ENCODE data around the gene PPP6R1. TPM values are rescaled to one million over a fixed set of nuclear protein-coding genes. Genes with fewer than 3 reads are reported as not detected.
A peak's percentile ranks its signal among the peaks of the same experiment; 100 is the strongest.
"Not testable (repeated sequence)": the region's sequence is repeated elsewhere in the genome, so short reads cannot be mapped to it uniquely, and the experiment has no call there.

Gene PPP6R1
- total RNA-seq, 2 experiments from 2014 or later: 89.6 to 161 TPM

DNA sequence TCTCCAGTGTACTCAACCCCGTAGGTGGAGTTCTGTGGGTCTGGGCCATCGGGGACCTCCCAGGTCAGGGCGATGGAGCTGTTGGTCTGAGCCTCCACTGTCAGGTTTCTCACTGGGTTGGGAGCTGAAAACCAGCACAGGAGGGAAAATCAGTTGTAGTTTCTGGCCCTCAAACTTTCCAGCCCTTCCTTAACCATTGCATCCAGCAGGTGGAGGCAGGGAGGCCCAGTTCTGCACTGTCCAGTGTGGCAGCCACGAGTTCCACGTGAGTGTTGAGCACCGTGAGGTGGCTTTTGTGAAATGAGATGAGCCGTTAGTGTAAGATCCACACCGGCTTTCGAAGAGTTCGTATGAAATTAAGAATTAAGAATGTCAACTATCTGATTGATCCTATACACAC, 56.6 kb downstream of the PPP6R1 start:
- H3K79me2 ChIP-seq (ENCODE audit: insufficient read depth, low read depth, low read length); H4K20me1 ChIP-seq (ENCODE audit: insufficient read depth, low read length); POLR2A ChIA-PET; H3K27ac ChIP-seq (ENCODE audit: low read depth, low read length, poor library complexity, severe bottlenecking); H3K4me3 ChIP-seq (ENCODE audit: low read depth, low read length, poor library complexity, severe bottlenecking); H2AFZ ChIP-seq (ENCODE audit: low read length); BruUV-seq (replicated peaks); CTCF ChIA-PET (ENCODE audit: unreplicated experiment); H3K4me1 ChIP-seq (ENCODE audit: insufficient read depth, low read length, poor library complexity, severe bottlenecking); H3K4me2 ChIP-seq (ENCODE audit: low read length); H3K9me3 ChIP-seq (ENCODE audit: low read length); H3K9me2 ChIP-seq (ENCODE audit: insufficient read depth, low read length); DNase-seq (ENCODE audit: low spot score); H3K36me3 ChIP-seq (ENCODE audit: insufficient read depth, low read length); intact Hi-C loops (cut with micrococcal nuclease; ENCODE audit: unreplicated experiment): not testable (repeated sequence)
- TF ChIP-seq, protein P1, sequence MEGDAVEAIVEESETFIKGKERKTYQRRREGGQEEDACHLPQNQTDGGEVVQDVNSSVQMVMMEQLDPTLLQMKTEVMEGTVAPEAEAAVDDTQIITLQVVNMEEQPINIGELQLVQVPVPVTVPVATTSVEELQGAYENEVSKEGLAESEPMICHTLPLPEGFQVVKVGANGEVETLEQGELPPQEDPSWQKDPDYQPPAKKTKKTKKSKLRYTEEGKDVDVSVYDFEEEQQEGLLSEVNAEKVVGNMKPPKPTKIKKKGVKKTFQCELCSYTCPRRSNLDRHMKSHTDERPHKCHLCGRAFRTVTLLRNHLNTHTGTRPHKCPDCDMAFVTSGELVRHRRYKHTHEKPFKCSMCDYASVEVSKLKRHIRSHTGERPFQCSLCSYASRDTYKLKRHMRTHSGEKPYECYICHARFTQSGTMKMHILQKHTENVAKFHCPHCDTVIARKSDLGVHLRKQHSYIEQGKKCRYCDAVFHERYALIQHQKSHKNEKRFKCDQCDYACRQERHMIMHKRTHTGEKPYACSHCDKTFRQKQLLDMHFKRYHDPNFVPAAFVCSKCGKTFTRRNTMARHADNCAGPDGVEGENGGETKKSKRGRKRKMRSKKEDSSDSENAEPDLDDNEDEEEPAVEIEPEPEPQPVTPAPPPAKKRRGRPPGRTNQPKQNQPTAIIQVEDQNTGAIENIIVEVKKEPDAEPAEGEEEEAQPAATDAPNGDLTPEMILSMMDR (conservative IDR thresholded peaks at IDR 0.05; ENCODE audit: low read length): peak; percentile 30; the same call in 1 of the 2 replicates

DNA sequence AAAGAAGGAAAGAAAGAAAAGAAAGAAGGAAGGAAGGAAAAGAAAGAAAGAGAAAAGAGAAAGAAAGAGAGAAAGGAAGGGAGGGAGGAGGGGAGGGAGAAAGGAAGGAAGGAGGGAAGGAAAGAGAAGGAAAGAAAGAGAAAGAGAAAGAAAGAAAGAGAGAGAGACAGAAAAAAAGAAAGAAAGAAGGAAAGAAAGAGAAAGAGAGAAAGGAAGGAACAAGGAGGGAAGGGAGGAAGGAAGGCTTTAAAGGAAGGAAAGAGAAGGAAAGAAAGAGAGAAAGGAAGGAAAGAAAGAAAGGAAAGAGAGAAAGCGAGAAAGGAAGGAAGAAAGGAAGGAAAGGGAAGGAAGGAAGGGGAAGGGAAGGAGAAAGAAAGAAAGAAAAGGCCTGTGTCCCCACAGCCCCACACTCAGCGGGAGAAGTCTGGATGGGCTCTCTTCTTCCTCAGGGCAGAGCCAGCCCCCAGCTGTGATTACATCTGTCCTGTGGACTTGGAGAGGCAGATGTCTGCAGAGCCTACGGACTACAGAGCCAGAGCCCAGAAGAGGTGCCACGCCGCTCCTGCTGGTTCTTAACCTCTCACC, 59.1 kb downstream of the PPP6R1 start:
- Histone ChIP-seq H3K4me3 (ENCODE audit: low read depth, low read length, poor library complexity, severe bottlenecking) (no peak overlapping the region), H3K9me2 (ENCODE audit: insufficient read depth, low read length) (no peaks in the 10 kb centered on the region), H3K79me2 (ENCODE audit: insufficient read depth, low read depth, low read length) (no peaks in the 10 kb centered on the region), H4K20me1 (ENCODE audit: insufficient read depth, low read length) (no peaks in the 10 kb centered on the region), H3K4me2 (ENCODE audit: low read length) (no peak overlapping the region), H3K4me1 (ENCODE audit: insufficient read depth, low read length, poor library complexity, severe bottlenecking) (no peaks in the 10 kb centered on the region), H3K36me3 (ENCODE audit: insufficient read depth, low read length) (no peaks in the 10 kb centered on the region), H3K27ac (ENCODE audit: low read depth, low read length, poor library complexity, severe bottlenecking) (no peak overlapping the region), H3K9me3 (ENCODE audit: low read length) (no peaks in the 10 kb centered on the region), H2AFZ (ENCODE audit: low read length) (no peak overlapping the region)
- ChIA-PET POLR2A (interaction anchor here (0.6 kb wide), 1 partner anchor 103 kb away, joined by 4 read pairs; no protein-coding TSS in a partner anchor), CTCF (ENCODE audit: unreplicated experiment) (no interaction called here)
- intact Hi-C loops (cut with micrococcal nuclease; ENCODE audit: unreplicated experiment): no loop called here
- BruUV-seq (replicated peaks): no TSS peak
- DNase-seq (ENCODE audit: low spot score): no peak
- TF ChIP-seq EZH2phosphoT487 (IDR thresholded peaks at IDR 0.05; ENCODE audit: borderline replicate concordance, low read depth, low read length): no peak
- TF ChIP-seq, protein P1 (conservative IDR thresholded peaks at IDR 0.05; ENCODE audit: low read length): no peak

DNA sequence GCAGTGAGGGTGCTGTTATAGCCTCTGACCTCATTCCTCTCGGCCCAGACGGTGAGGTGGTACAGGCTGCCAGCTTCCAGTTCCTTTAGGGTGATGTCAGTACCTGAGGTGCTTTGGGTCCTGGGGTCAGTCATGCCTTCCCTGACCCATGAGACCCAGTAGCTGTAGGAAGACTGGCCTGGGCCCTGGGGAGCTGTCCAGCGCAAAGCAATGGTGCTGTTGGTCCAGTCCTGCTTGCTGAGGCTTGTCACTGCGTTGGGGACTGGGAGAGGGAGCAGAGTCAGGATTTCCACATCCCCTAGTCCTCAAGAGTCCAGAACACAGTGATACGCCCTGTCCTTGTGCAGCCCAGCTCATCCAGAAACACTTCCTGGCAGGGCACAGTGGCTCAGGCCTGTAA, 60.2 kb downstream of the PPP6R1 start:
- H3K4me3 ChIP-seq (ENCODE audit: low read depth, low read length, poor library complexity, severe bottlenecking): no peak overlapping the region
- H4K20me1 ChIP-seq (ENCODE audit: insufficient read depth, low read length): no peaks in the 10 kb centered on the region
- ChIA-PET CTCF (ENCODE audit: unreplicated experiment) (no interaction called here), POLR2A (interaction anchor here (0.6 kb wide), 1 partner anchor 1030 kb away, joined by 5 read pairs; no protein-coding TSS in a partner anchor)
- no peak overlapping the region for H2AFZ ChIP-seq (ENCODE audit: low read length)
- no peak for DNase-seq (ENCODE audit: low spot score)
- H3K27ac ChIP-seq (ENCODE audit: low read depth, low read length, poor library complexity, severe bottlenecking): no peak overlapping the region
- intact Hi-C loops (cut with micrococcal nuclease; ENCODE audit: unreplicated experiment): no loop called here
- no peaks in the 10 kb centered on the region for H3K36me3 ChIP-seq (ENCODE audit: insufficient read depth, low read length)
- H3K4me2 ChIP-seq (ENCODE audit: low read length): no peak overlapping the region
- TF ChIP-seq EZH2phosphoT487 (IDR thresholded peaks at IDR 0.05; ENCODE audit: borderline replicate concordance, low read depth, low read length): no peak
- TF ChIP-seq, protein P1 (conservative IDR thresholded peaks at IDR 0.05; ENCODE audit: low read length): no peak
- no peaks in the 10 kb centered on the region for H3K4me1 ChIP-seq (ENCODE audit: insufficient read depth, low read length, poor library complexity, severe bottlenecking)
- no peaks in the 10 kb centered on the region for H3K9me3 ChIP-seq (ENCODE audit: low read length)
- BruUV-seq (replicated peaks): no TSS peak
- no peaks in the 10 kb centered on the region for H3K79me2 ChIP-seq (ENCODE audit: insufficient read depth, low read depth, low read length)
- H3K9me2 ChIP-seq (ENCODE audit: insufficient read depth, low read length): no peaks in the 10 kb centered on the region

Data from OCI-LY7 (cell line).